ENCODE measurements around the gene NSUN7.

DNA sequence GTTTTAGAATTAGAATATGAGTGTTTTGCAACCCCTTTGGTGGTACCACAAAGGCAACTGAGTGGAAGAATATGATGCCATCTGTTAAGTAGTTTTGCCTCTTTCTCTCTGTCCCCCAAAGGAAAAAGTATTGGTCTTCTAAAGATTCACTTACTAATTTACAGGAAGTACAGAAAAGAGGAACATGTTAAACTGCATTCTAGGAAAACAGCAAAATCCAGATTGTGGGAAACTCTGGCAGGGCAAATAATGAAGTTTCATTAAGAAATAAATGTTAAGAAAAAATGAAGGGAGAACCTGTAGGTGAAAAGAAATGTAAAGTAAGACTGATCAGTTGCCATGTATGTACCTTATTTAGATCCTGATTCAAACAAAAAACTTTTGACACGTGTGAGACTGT lies 39.3 kb downstream of the NSUN7 start:
- TF ChIP-seq, protein P1, sequence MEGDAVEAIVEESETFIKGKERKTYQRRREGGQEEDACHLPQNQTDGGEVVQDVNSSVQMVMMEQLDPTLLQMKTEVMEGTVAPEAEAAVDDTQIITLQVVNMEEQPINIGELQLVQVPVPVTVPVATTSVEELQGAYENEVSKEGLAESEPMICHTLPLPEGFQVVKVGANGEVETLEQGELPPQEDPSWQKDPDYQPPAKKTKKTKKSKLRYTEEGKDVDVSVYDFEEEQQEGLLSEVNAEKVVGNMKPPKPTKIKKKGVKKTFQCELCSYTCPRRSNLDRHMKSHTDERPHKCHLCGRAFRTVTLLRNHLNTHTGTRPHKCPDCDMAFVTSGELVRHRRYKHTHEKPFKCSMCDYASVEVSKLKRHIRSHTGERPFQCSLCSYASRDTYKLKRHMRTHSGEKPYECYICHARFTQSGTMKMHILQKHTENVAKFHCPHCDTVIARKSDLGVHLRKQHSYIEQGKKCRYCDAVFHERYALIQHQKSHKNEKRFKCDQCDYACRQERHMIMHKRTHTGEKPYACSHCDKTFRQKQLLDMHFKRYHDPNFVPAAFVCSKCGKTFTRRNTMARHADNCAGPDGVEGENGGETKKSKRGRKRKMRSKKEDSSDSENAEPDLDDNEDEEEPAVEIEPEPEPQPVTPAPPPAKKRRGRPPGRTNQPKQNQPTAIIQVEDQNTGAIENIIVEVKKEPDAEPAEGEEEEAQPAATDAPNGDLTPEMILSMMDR (conservative IDR thresholded peaks at IDR 0.05; ENCODE audit: low read length), result no peak
- no peak for TF ChIP-seq EZH2phosphoT487 (IDR thresholded peaks at IDR 0.05; ENCODE audit: borderline replicate concordance)

Data from Loucy (cell line).